A549 (cell line): ENCODE measurements around the gene ZDHHC23. TPM values are rescaled to one million over a fixed set of nuclear protein-coding genes. Genes with fewer than 3 reads are reported as not detected.

ENCODE experiments used
- ATAC-seq, 2 experiments: fragments of 200-7000 bp in 1 of 2; fragments of >200 bp in 1 of 2; cut with Nextera tagmentation in 1 of 2; cut with Tn5 transposase in 1 of 2; 3 replicates each; pipeline versions ENCODE4 v1.8.0 to v1.9.1; 2018 to 2020; ENCODE audit warnings: mild to moderate bottlenecking in 1 of 2, moderate library complexity in 1 of 2
- CTCF ChIA-PET: fragments of 300-600 bp; sonication (Branson Sonifier 250); formaldehyde crosslinking; extraction: SDS; loops from one replicate; lab custom pipeline; 2021; ENCODE audit warnings: antibody characterized with exemption, inconsistent platforms; lab: Yijun Ruan, JAX
- POLR2A ChIA-PET: fragments of 350-600 bp; formaldehyde crosslinking; extraction: SDS; loops from one replicate; lab custom pipeline; 2021; ENCODE audit warnings: antibody characterized with exemption, inconsistent platforms; lab: Yijun Ruan, JAX
- DNase-seq, 2 experiments: peaks; one replicate each; pipeline versions ENCODE4 v3.0.0 to v3.0.0-alpha.2; 2011 to 2016; ENCODE audit warnings: low read depth in 1 of 2, low spot score in 1 of 2
- FAIRE-seq: peaks from 2 replicates; lab custom pipeline; 2011; peaks lifted over from hg19 to GRCh38; lab: Jason Lieb, UNC
- H3K27ac ChIP-seq, 2 experiments: fragments of >200 bp; sonication (Bioruptor Twin); formaldehyde crosslinking; 3 replicates each; pipeline ENCODE4 v1.5.1; 2016 to 2017
- H3K4me1 ChIP-seq: fragments of >200 bp; sonication (Bioruptor Twin); formaldehyde crosslinking; 3 replicates; pipeline ENCODE4 v1.6.1; 2016
- H3K4me2 ChIP-seq: fragments of >200 bp; sonication (Bioruptor Twin); formaldehyde crosslinking; 3 replicates; pipeline ENCODE4 v1.6.1; 2016
- H3K4me3 ChIP-seq: fragments of >200 bp; sonication (Bioruptor Twin); formaldehyde crosslinking; 3 replicates; pipeline ENCODE4 v1.5.1; 2016
- H3K9me3 ChIP-seq: fragments of >200 bp; sonication (Bioruptor Twin); formaldehyde crosslinking; 3 replicates; pipeline ENCODE4 v1.6.1; 2016
- CTCF ChIP-seq: fragments of >200 bp; sonication (Bioruptor Twin); formaldehyde crosslinking; IDR thresholded peaks from 3 replicates; pipeline ENCODE4 v1.5.1; 2016
- EHF ChIP-seq: fragments of 250-450 bp; sonication (Bioruptor Pico); IDR thresholded peaks from 2 replicates; pipeline ENCODE4 v1.5.0; 2020; ENCODE audit warnings: mild to moderate bottlenecking
- EP300 ChIP-seq, 2 experiments: fragments of >200 bp; sonication (Bioruptor Twin); formaldehyde crosslinking; IDR thresholded peaks; 2 replicates in 1 of 2; 3 replicates in 1 of 2; pipeline ENCODE4 v1.6.1; 2016 to 2017
- ESRRA ChIP-seq: fragments of 150-350 bp; IDR thresholded peaks from 2 replicates; pipeline ENCODE4 v1.6.1; 2014; ENCODE audit warnings: mild to moderate bottlenecking, low read length, borderline replicate concordance
- FOSL2 ChIP-seq, 2 experiments: fragments of 450-650 bp in 1 of 2; fragments of >200 bp in 1 of 2; sonication (Bioruptor Twin) in 1 of 2; formaldehyde crosslinking; IDR thresholded peaks; 2 replicates each; pipeline versions ENCODE4 v1.5.0 to v1.6.1; 2016 to 2020; ENCODE audit warnings: mild to moderate bottlenecking in 1 of 2, moderate library complexity in 1 of 2
- HDAC2 ChIP-seq: fragments of 200-600 bp; sonication (generic); IDR thresholded peaks from 2 replicates; pipeline ENCODE4 v1.6.1; 2016
- HES2 ChIP-seq: fragments of >200 bp; sonication (Bioruptor Twin); formaldehyde crosslinking; IDR thresholded peaks from 2 replicates; pipeline ENCODE4 v1.6.1; 2016
- HEYL ChIP-seq: fragments of 250-450 bp; sonication (Bioruptor Pico); IDR thresholded peaks from 2 replicates; pipeline ENCODE4 v1.8.0; 2021; ENCODE audit warnings: mild to moderate bottlenecking, moderate library complexity
- HOXA7 ChIP-seq: fragments of 250-450 bp; sonication (Bioruptor Pico); IDR thresholded peaks from 2 replicates; pipeline ENCODE4 v1.5.0; 2020; ENCODE audit warnings: mild to moderate bottlenecking, moderate library complexity
- KDM5A ChIP-seq: fragments of 200-600 bp; sonication (generic); IDR thresholded peaks from 2 replicates; pipeline ENCODE4 v1.6.1; 2016; ENCODE audit warnings: antibody characterized with exemption, mild to moderate bottlenecking
- MAFK ChIP-seq: fragments of 450-650 bp; IDR thresholded peaks from 2 replicates; pipeline ENCODE4 v1.6.1; 2014; ENCODE audit not compliant: partially characterized antibody
- MYC ChIP-seq: IDR thresholded peaks from 2 replicates; pipeline ENCODE4 v1.6.1; 2012; ENCODE audit warnings: mild to moderate bottlenecking, inconsistent platforms, low read length, improper control_type of control experiment, borderline replicate concordance
- NFE2L2 ChIP-seq: fragments of 150-350 bp; conservative IDR thresholded peaks from 2 replicates; pipeline ENCODE4 v1.6.1; 2014; ENCODE audit warnings: low read length
- NPAS2 ChIP-seq: fragments of 250-450 bp; sonication (Bioruptor Pico); IDR thresholded peaks from 2 replicates; pipeline ENCODE4 v1.8.0; 2022; ENCODE audit warnings: mild to moderate bottlenecking, moderate library complexity, borderline replicate concordance
- NR3C1 ChIP-seq: fragments of >200 bp; sonication (Bioruptor Twin); formaldehyde crosslinking; IDR thresholded peaks from 3 replicates; pipeline ENCODE4 v1.6.1; 2017
- PHF8 ChIP-seq: fragments of 200-600 bp; sonication (generic); IDR thresholded peaks from 2 replicates; pipeline ENCODE4 v1.6.1; 2016; ENCODE audit warnings: low read depth, mild to moderate bottlenecking, antibody characterized with exemption, moderate library complexity, borderline replicate concordance
- POLR2AphosphoS2 ChIP-seq: conservative IDR thresholded peaks from 2 replicates; pipeline ENCODE4 v1.6.1; 2012; ENCODE audit warnings: low read length, improper control_type of control experiment, inconsistent platforms
- RARB ChIP-seq: fragments of 250-450 bp; sonication (Bioruptor Pico); IDR thresholded peaks from 2 replicates; pipeline ENCODE4 v1.8.0; 2021; ENCODE audit warnings: mild to moderate bottlenecking, moderate library complexity
- RCOR1 ChIP-seq: fragments of 150-350 bp; IDR thresholded peaks from 2 replicates; pipeline ENCODE4 v1.6.1; 2014; ENCODE audit warnings: antibody characterized with exemption, low read length, low read depth
- RFX5 ChIP-seq: fragments of 450-650 bp; IDR thresholded peaks from 2 replicates; pipeline ENCODE4 v1.7.1; 2014; ENCODE audit warnings: antibody characterized with exemption, mild to moderate bottlenecking, moderate library complexity
- RNF2 ChIP-seq: fragments of 200-600 bp; sonication (generic); IDR thresholded peaks from 2 replicates; pipeline ENCODE4 v1.6.1; 2016; ENCODE audit warnings: low read depth, mild to moderate bottlenecking, antibody characterized with exemption, moderate library complexity, borderline replicate concordance
- SREBF2 ChIP-seq: fragments of 450-650 bp; IDR thresholded peaks from 2 replicates; pipeline ENCODE4 v1.6.1; 2014; ENCODE audit warnings: mild to moderate bottlenecking, moderate library complexity
- TFCP2L1 ChIP-seq: fragments of 250-450 bp; sonication (Bioruptor Pico); IDR thresholded peaks from 2 replicates; pipeline ENCODE4 v1.5.0; 2021; ENCODE audit warnings: mild to moderate bottlenecking
- USF2 ChIP-seq: fragments of 450-650 bp; IDR thresholded peaks from 2 replicates; pipeline ENCODE4 v1.6.1; 2014; ENCODE audit warnings: antibody characterized with exemption
- ZNF302 ChIP-seq: fragments of 250-450 bp; sonication (Bioruptor Pico); IDR thresholded peaks from 2 replicates; pipeline ENCODE4 v1.9.0; 2021; ENCODE audit warnings: inconsistent platforms, mild to moderate bottlenecking, moderate library complexity
- ZSCAN20 ChIP-seq: fragments of 250-450 bp; sonication (Bioruptor Pico); IDR thresholded peaks from 2 replicates; pipeline ENCODE4 v1.8.0; 2022; ENCODE audit warnings: mild to moderate bottlenecking, moderate library complexity
- WGBS: methylation state at CpG from one replicate; pipeline ENCODE4 v1.1.6; 2017; ENCODE audit errors: missing lambda C conversion rate; 5-methylcytosine and 5-hydroxymethylcytosine counted together
- polyA plus RNA-seq, 4 experiments: library from polyadenylated mRNA; depleted of rRNA in 3 of 4; stranded (reverse); fragments of >200 nt; fragmentation: RNase III in 1 of 4; extraction: RNeasy Plus Mini Kit Qiagen cat#74134 plus additional on column Dnase treatment in 1 of 4; gene quantifications; 2 replicates in 3 of 4; 3 replicates in 1 of 4; pipeline ENCODE4 v1.2.3, GENCODE V29; 2011 to 2017

Gene ZDHHC23
- polyA plus RNA-seq, 2 of the 4 experiments (the other 2 are of a cell fraction) = 3.1 to 5.8 TPM

GRCh38 chr3:113981803-113982202 is 34.0 kb downstream of the ZDHHC23 start:
- POLR2A ChIA-PET = no interaction called here
- Histone ChIP-seq H3K4me2 (no peak overlapping the region), H3K4me3 (no peak overlapping the region), H3K9me3 (no peaks in the 10 kb centered on the region), H3K27ac (no peak overlapping the region), H3K4me1 (no peaks in the 10 kb centered on the region)
- ATAC-seq (no peak), DNase-seq (no peak), FAIRE-seq (no peak)
- no peak for TF ChIP-seq NFE2L2
- TF ChIP-seq EP300 (IDR thresholded peaks at IDR 0.05) = no peak
- no peak for TF ChIP-seq RNF2
- TF ChIP-seq USF2 = no peak
- TF ChIP-seq HDAC2 = no peak
- TF ChIP-seq HOXA7 (CRISPR knock-in tag) = no peak
- no peak for TF ChIP-seq HEYL (CRISPR knock-in tag)
- TF ChIP-seq POLR2AphosphoS2 = no peak
- no peak for TF ChIP-seq NR3C1
- no peak for TF ChIP-seq CTCF
- no peak for TF ChIP-seq TFCP2L1 (CRISPR knock-in tag)
- no peak for TF ChIP-seq SREBF2
- no peak for TF ChIP-seq MYC
- TF ChIP-seq RFX5 = no peak
- no peak for TF ChIP-seq RARB (CRISPR knock-in tag)
- TF ChIP-seq NPAS2 (CRISPR knock-in tag) = no peak
- TF ChIP-seq ZSCAN20 (CRISPR knock-in tag) = no peak
- no peak for TF ChIP-seq HES2
- no peak for TF ChIP-seq RCOR1
- TF ChIP-seq EHF (CRISPR knock-in tag) = no peak
- CTCF ChIA-PET = no interaction called here

GRCh38 chr3:113983544-113983943 is 35.7 kb downstream of the ZDHHC23 start:
- no peaks in the 10 kb centered on the region for H3K9me3 ChIP-seq
- H3K4me2 ChIP-seq = no peak overlapping the region
- H3K4me1 ChIP-seq = no peaks in the 10 kb centered on the region
- no peak overlapping the region for H3K27ac ChIP-seq
- ATAC-seq (no peak), DNase-seq (no peak), FAIRE-seq (no peak)
- CTCF ChIA-PET = interaction anchor here (0.8 kb wide), 1 partner anchor 353 kb away, joined by 3 read pairs; no protein-coding TSS in a partner anchor
- TF ChIP-seq MAFK (peak; percentile 87), ZNF302 (no peak)
- H3K4me3 ChIP-seq = no peak overlapping the region
- 85% methylated on average over 3 of the region's 3 CpGs for WGBS
- POLR2A ChIA-PET = no interaction called here

- H3K4me1 ChIP-seq = no peaks in the 10 kb centered on the region
- CTCF ChIA-PET = interaction anchor here (1.4 kb wide), 1 partner anchor 16 kb away, joined by 4 read pairs; no protein-coding TSS in a partner anchor
- ATAC-seq (no peak), FAIRE-seq (no peak)
- TF ChIP-seq TFCP2L1 (CRISPR knock-in tag) (no peak), ESRRA (no peak), PHF8 (no peak), KDM5A (no peak), FOSL2 (IDR thresholded peaks at IDR 0.05) (no peak), FOSL2 (CRISPR knock-in tag; IDR thresholded peaks at IDR 0.05) (no peak)
- TF ChIP-seq, all 56 proteins: peak for 0
- 80% methylated on average over 4 of the region's 4 CpGs for WGBS
- H3K4me3 ChIP-seq = no peak overlapping the region
- no peak overlapping the region for H3K4me2 ChIP-seq
- no peaks in the 10 kb centered on the region for H3K9me3 ChIP-seq
- POLR2A ChIA-PET = no interaction called here
- H3K27ac ChIP-seq = no peak overlapping the region
- DNase-seq = no peak
These were observed 37.7 kb downstream of the ZDHHC23 start for GRCh38 chr3:113985541-113985940.
